Head of caudate nucleus (tissue), 42 donors: ENCODE results near the gene PHKG1.
A peak's percentile ranks its signal among the peaks of the same experiment; 100 is the strongest.
"Not testable (repeated sequence)": the region's sequence is repeated elsewhere in the genome, so short reads cannot be mapped to it uniquely, and the experiment has no call there.

Source experiments
- DNase-seq, 42 donors: peaks; one replicate each; pipeline versions ENCODE4 v3.0.0 to v3.0.0-alpha.2; 2020 to 2021; ENCODE audit warnings: mixed read lengths in 7 of 42
- intact Hi-C: fragments of 100-400 bp; cut with DNase I; formaldehyde crosslinking; loops from one replicate; pipeline ENCODE4 v1.15.0; 2022

PHKG1 gene

GRCh38 chr7:56087445-56087844, 5.3 kb downstream of the PHKG1 start:
- peak in 1 of 42 donors; percentile 10 for DNase-seq
- intact Hi-C loops, result no loop called here

- intact Hi-C loops, result no loop called here
- DNase-seq, result peak in 1 of 42 donors; percentile 22
These were observed 6.0 kb downstream of the PHKG1 start for GRCh38 chr7:56086761-56087160.

- peak in 41 of 42 donors; percentile 37 to 86 (median 67) for DNase-seq
- intact Hi-C loops, result no loop called here
These were observed 9.5 kb downstream of the PHKG1 start for GRCh38 chr7:56083150-56083785.

- intact Hi-C loops, result no loop called here
These were observed 11.0 kb downstream of the PHKG1 start for GRCh38 chr7:56081626-56082340.

GRCh38 chr7:56080726-56081435, 11.9 kb downstream of the PHKG1 start:
- peak in 1 of 42 donors; percentile 3 for DNase-seq
- intact Hi-C loops, result not testable (repeated sequence)

More at GRCh38 chr7:56081626-56082340, 11.0 kb downstream of the PHKG1 start:
- peak in 2 of 42 donors; percentile 22 to 30 for DNase-seq

GRCh38 chr7:56079450-56080185, 13.1 kb downstream of the PHKG1 start:
- peak; percentile 64 to 93 (median 85) for DNase-seq
- intact Hi-C loops, result loop anchor here (5.0 kb wide), 2 partner anchors 72 to 437 kb away; no protein-coding TSS in a partner anchor

GRCh38 chr7:56078196-56078595, 14.6 kb downstream of the PHKG1 start:
- intact Hi-C loops, result loop anchor here (5.0 kb wide), 2 partner anchors 71 to 436 kb away; no protein-coding TSS in a partner anchor
- peak in 2 of 42 donors; percentile 15 to 42 for DNase-seq

- intact Hi-C loops, result loop anchor here (5.0 kb wide), 2 partner anchors 70 to 435 kb away; no protein-coding TSS in a partner anchor
- peak in 2 of 42 donors; percentile 5 to 29 for DNase-seq
These were observed 15.1 kb downstream of the PHKG1 start for GRCh38 chr7:56077681-56078080.

GRCh38 chr7:56074371-56074791, 18.4 kb downstream of the PHKG1 start:
- intact Hi-C loops, result no loop called here
- DNase-seq, result peak; percentile 45 to 90 (median 76)

GRCh38 chr7:56066376-56066775, 26.4 kb downstream of the PHKG1 start:
- peak in 2 of 42 donors; percentile 14 to 22 for DNase-seq
- intact Hi-C loops, result not testable (repeated sequence)

- intact Hi-C loops, result loop anchor here (2.0 kb wide), 1 partner anchor 13 kb away; the partner anchor contains the start of genes CCT6A and PSPH
- DNase-seq, result peak; percentile 75 to 96 (median 92)
These were observed 28.7 kb downstream of the PHKG1 start, which contains the start of gene SUMF2 for GRCh38 chr7:56063882-56064625. SUMF2 (plus strand) TSS chr7:56064286; CDS start chr7:56064312, 26 bp downstream.

- no peak for DNase-seq
- intact Hi-C loops, result no loop called here
These were observed 29.3 kb downstream of the PHKG1 start for GRCh38 chr7:56063500-56063881.

- no peak for DNase-seq
- intact Hi-C loops, result no loop called here
These were observed 30.4 kb downstream of the PHKG1 start for GRCh38 chr7:56062382-56062781.

- DNase-seq, result no peak
- intact Hi-C loops, result no loop called here
These were observed 38.8 kb downstream of the PHKG1 start for GRCh38 chr7:56053993-56054392.

- DNase-seq, result no peak
- intact Hi-C loops, result no loop called here
These were observed 39.4 kb downstream of the PHKG1 start for GRCh38 chr7:56053379-56053778.

GRCh38 chr7:56051339-56052191, 41.2 kb downstream of the PHKG1 start, which contains the start of the genes CCT6A and PSPH:
CCT6A (plus strand) TSS chr7:56051765; CDS start chr7:56051849, 84 bp downstream.
PSPH (minus strand) TSS chr7:56051444; CDS start chr7:56021212, 30,232 bp downstream.
- intact Hi-C loops, result loop anchor here (2.0 kb wide), 2 partner anchors 13 to 87 kb away; partner anchors contain the start of genes NIPSNAP2 and SUMF2
- DNase-seq, result peak; percentile 95 to 99 (median 99)

- intact Hi-C loops, result loop anchor here (2.0 kb wide), 2 partner anchors 14 to 86 kb away; partner anchors contain the start of genes NIPSNAP2 and SUMF2
- no peak for DNase-seq
These were observed 41.8 kb downstream of the PHKG1 start for GRCh38 chr7:56051053-56051338.
